Breast epithelium (tissue), 3 donors: ENCODE measurements around the gene DCAF17.

ENCODE experiments used
- CTCF ChIP-seq, 3 donors: fragments of 450-650 bp; IDR thresholded peaks; one replicate each; pipeline ENCODE4 v1.5.1; 2016 to 2017; ENCODE audit warnings: antibody characterized with exemption in 3 of 3, mild to moderate bottlenecking in 3 of 3, moderate library complexity in 3 of 3
- POLR2A ChIP-seq: fragments of 450-650 bp; IDR thresholded peaks from one replicate; pipeline ENCODE4 v1.6.1; 2016; ENCODE audit warnings: antibody characterized with exemption, mild to moderate bottlenecking, moderate library complexity
- POLR2AphosphoS5 ChIP-seq, 3 donors: sonication (generic); formaldehyde crosslinking; IDR thresholded peaks; one replicate each; pipeline ENCODE4 v1.6.1; 2017; ENCODE audit warnings: antibody characterized with exemption in 3 of 3

- no peak for TF ChIP-seq CTCF (IDR thresholded peaks at IDR 0.05)
- TF ChIP-seq POLR2AphosphoS5 (IDR thresholded peaks at IDR 0.05): no peak
- TF ChIP-seq POLR2A: no peak
Measured at GRCh38 chr2:171419333-171419732, 14.7 kb upstream of the DCAF17 start.
